Upper lobe of left lung (tissue), 4 donors: ENCODE measurements around the gene RBPJ.

Experiments
- EP300 ChIP-seq, 4 donors: sonication (generic); formaldehyde crosslinking; IDR thresholded peaks; one replicate each; pipeline ENCODE4 v1.5.1; 2017; ENCODE audit warnings: antibody characterized with exemption in 4 of 4, control low read depth in 2 of 4
- POLR2A ChIP-seq, 4 donors: fragments of 450-650 bp; IDR thresholded peaks; one replicate each; pipeline ENCODE4 v1.5.1; 2016 to 2017; ENCODE audit warnings: antibody characterized with exemption in 4 of 4, mild to moderate bottlenecking in 2 of 4
- TF ChIP-seq, protein P1 (sequence below), 6 experiments: fragments of 450-650 bp in 4 of 6; fragments of 200-600 bp in 2 of 6; sonication (generic) in 2 of 6; IDR thresholded peaks; one replicate each; pipeline ENCODE4 v1.5.1; 2016 to 2019; ENCODE audit warnings: antibody characterized with exemption in 6 of 6

DNA sequence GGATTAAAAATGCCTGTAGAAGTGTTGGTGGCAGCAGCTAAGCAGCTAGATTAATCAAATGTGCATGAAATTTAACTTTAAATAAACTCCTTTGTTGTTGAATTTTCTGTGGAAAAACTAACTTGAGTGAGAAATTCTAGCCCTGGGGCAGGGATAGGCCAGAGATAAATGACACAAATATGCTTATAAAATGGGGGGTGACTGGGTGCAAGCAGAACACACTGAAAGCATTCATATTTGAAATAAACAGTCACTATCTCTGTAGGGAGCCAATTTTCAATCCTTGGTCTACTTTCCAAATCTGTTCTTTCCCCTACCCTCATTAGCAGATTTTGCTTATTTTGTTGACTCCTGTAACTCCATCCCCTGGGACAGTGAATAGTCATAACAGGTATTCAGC, 47.9 kb downstream of the RBPJ start:
- TF ChIP-seq, protein P1, sequence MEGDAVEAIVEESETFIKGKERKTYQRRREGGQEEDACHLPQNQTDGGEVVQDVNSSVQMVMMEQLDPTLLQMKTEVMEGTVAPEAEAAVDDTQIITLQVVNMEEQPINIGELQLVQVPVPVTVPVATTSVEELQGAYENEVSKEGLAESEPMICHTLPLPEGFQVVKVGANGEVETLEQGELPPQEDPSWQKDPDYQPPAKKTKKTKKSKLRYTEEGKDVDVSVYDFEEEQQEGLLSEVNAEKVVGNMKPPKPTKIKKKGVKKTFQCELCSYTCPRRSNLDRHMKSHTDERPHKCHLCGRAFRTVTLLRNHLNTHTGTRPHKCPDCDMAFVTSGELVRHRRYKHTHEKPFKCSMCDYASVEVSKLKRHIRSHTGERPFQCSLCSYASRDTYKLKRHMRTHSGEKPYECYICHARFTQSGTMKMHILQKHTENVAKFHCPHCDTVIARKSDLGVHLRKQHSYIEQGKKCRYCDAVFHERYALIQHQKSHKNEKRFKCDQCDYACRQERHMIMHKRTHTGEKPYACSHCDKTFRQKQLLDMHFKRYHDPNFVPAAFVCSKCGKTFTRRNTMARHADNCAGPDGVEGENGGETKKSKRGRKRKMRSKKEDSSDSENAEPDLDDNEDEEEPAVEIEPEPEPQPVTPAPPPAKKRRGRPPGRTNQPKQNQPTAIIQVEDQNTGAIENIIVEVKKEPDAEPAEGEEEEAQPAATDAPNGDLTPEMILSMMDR (IDR thresholded peaks at IDR 0.05) = no peak
- TF ChIP-seq POLR2A (IDR thresholded peaks at IDR 0.05) (no peak), EP300 (IDR thresholded peaks at IDR 0.05) (no peak)
